Left cardiac atrium (tissue), 4 donors: Measurements from ENCODE around the gene HTN3. TPM values are rescaled to one million over a fixed set of nuclear protein-coding genes. Genes with fewer than 3 reads are reported as not detected.

Experiments
- ATAC-seq, 2 donors: fragments of 200-7000 bp; cut with Tn5 transposase; one replicate each; pipeline ENCODE4 v1.9.1; 2020; ENCODE audit warnings: mild to moderate bottlenecking in 2 of 2, moderate library complexity in 2 of 2
- DNase-seq: peaks from one replicate; pipeline ENCODE4 v3.0.0-alpha.2; 2020
- intact Hi-C, 2 donors: fragments of 100-400 bp; cut with DNase I; formaldehyde crosslinking; loops; one replicate each; pipeline versions ENCODE4 v1.14.1 to v1.15.1; 2022 to 2023
- total RNA-seq, 2 donors: library from RNA; stranded (reverse); fragmentation: NEBNext Ultra II Directional; extraction: Animal tissue kit (Norgen Biotek cat#: 25700); gene quantifications; one replicate each; pipeline ENCODE4 v1.2.1, GENCODE V29; 2021
- donor health status: DM: no; HTN: yes; CAD: no.
- donor health status: DM: no; HTN: yes; CAD: no; lungs with severe emphysema.
- donor health status: DM: yes; HTN: yes; CAD: no.
- donor health status: Dilated cardiomyopathy.

HTN3 gene
- total RNA-seq, 2 donors from 2014 or later, result not detected

DNA sequence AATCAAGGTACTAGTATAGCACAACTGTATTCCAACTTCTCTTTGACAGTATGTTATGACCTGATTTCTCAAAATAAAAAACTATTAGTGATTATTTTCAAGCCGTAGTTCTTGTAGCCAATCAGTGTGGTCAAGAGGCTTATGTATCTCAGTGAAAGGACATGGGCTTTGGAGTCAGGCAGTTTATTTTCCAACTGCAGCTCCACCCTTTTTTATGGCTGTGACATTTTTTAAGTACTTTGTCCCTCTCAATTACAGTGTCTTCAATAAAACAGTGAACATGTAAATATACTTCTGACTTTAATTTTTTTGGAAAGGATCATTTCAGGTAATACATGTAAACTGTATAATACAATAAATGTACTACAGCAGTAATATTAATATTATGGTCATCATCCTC lies 51.9 kb downstream of the HTN3 start:
- ATAC-seq, result no peak
- intact Hi-C loops, result no loop called here
- no peak for DNase-seq

Other genes starting within 250 kb of the HTN3 start
- not detected for gene SULT1E1, start 168.3 kb upstream of the HTN3 start, total RNA-seq
- gene CSN1S1, start 97.4 kb upstream of the HTN3 start, total RNA-seq, result 1 to 10 TPM in 1 of 2 donors, under 1 TPM in 1; 0.68 to 3.2 TPM
- gene CSN2, start 62.7 kb upstream of the HTN3 start, total RNA-seq, result not detected
- not detected for gene STATH, start 32.5 kb upstream of the HTN3 start, total RNA-seq
- gene HTN1, start 22.0 kb downstream of the HTN3 start, total RNA-seq, result not detected
- gene PRR27, start 125.8 kb downstream of the HTN3 start, total RNA-seq, result not detected
- not detected for gene ODAM, start 167.3 kb downstream of the HTN3 start, total RNA-seq
- gene FDCSP, start 197.7 kb downstream of the HTN3 start, total RNA-seq, result not detected
- not detected for gene CSN3, start 214.1 kb downstream of the HTN3 start, total RNA-seq